Prostate gland (tissue), 2 donors: ENCODE data around the gene DNLZ. TPM values are rescaled to one million over a fixed set of nuclear protein-coding genes. Genes with fewer than 3 reads are reported as not detected.

Experiments
- DNase-seq: peaks from one replicate; pipeline ENCODE4 v3.0.0-alpha.2; 2019; ENCODE audit warnings: low spot score
- H3K27ac ChIP-seq, 2 donors: fragments of 200-600 bp; sonication (generic); 2 replicates each; pipeline ENCODE4 v1.5.1; 2017 to 2019
- H3K27me3 ChIP-seq: fragments of 200-600 bp; sonication (generic); replicated peaks from 2 replicates; pipeline ENCODE4 v1.5.1; 2019; ENCODE audit not compliant: insufficient read depth
- H3K36me3 ChIP-seq, 2 donors: fragments of 200-600 bp; sonication (generic); 1 replicate in 1 of 2; 2 replicates in 1 of 2; pipeline versions ENCODE4 v1.5.1 to v1.8.1; 2017 to 2019
- H3K4me1 ChIP-seq: fragments of 200-600 bp; sonication (generic); replicated peaks from 2 replicates; pipeline ENCODE4 v1.5.1; 2019
- H3K4me3 ChIP-seq, 2 donors: fragments of 200-600 bp; sonication (generic); 2 replicates each; pipeline ENCODE4 v1.5.1; 2017 to 2019
- H3K9me3 ChIP-seq: fragments of 200-600 bp; sonication (generic); 2 replicates; pipeline ENCODE4 v1.5.1; 2017
- POLR2A ChIP-seq: fragments of 450-650 bp; IDR thresholded peaks from one replicate; pipeline ENCODE4 v1.6.1; 2016; ENCODE audit warnings: antibody characterized with exemption, mild to moderate bottlenecking
- POLR2AphosphoS5 ChIP-seq: sonication (generic); formaldehyde crosslinking; IDR thresholded peaks from one replicate; pipeline ENCODE4 v1.6.1; 2017; ENCODE audit warnings: antibody characterized with exemption
- WGBS: methylation state at CpG from one replicate; pipeline ENCODE4 v1.1.5; 2018; 5-methylcytosine and 5-hydroxymethylcytosine counted together
- intact Hi-C: fragments of 100-400 bp; cut with DNase I; formaldehyde crosslinking; loops from one replicate; pipeline ENCODE4 v1.14.2; 2022
- total RNA-seq, 2 donors: library from RNA; depleted of rRNA; stranded (reverse); fragments of >200 nt; gene quantifications; one replicate each; pipeline ENCODE4 v1.1.0, GENCODE V29; 2016
- TF ChIP-seq, protein P1 (sequence below), 4 experiments: fragments of 200-600 bp in 2 of 4; fragments of 450-650 bp in 2 of 4; sonication (generic) in 2 of 4; IDR thresholded peaks; 1 replicate in 3 of 4; 2 replicates in 1 of 4; pipeline ENCODE4 v1.5.1; 2016 to 2019; ENCODE audit warnings: antibody characterized with exemption in 4 of 4, mild to moderate bottlenecking in 2 of 4, moderate library complexity in 2 of 4

DNLZ gene
- total RNA-seq, 2 donors from 2014 or later, result 37.6 to 64.3 TPM

DNA sequence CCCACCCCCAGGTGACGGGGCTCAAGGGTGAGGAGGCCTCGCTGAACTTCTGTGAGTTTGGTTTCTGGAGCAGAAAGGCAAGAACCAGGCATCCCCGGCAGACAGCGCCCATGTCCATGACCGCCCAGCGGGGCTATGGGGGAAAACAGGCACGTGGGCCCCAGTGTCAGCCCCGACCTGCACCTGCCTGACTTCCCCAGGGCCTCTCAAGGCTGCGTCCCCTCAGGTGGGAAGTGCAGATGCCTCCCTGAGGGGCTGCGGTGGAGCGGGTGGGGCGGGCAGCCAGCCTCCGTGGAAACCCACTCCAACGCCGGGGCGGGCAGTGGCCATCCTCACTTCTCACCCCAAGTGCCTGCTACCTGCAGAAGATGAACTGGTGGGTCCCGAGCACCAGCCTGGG, 16.8 kb upstream of the DNLZ start:
- intact Hi-C loops, result no loop called here
- 98% methylated on average over 14 of the region's 17 CpGs for WGBS
- no peak for DNase-seq
- H3K4me3 ChIP-seq, result no peak overlapping the region
- H3K27me3 ChIP-seq, result no peaks in the 10 kb centered on the region
- H3K36me3 ChIP-seq, result no peaks in the 10 kb centered on the region
- no peaks in the 10 kb centered on the region for H3K4me1 ChIP-seq
- no peaks in the 10 kb centered on the region for H3K9me3 ChIP-seq
- H3K27ac ChIP-seq, result no peak overlapping the region
- TF ChIP-seq POLR2A, result no peak
- TF ChIP-seq, protein P1, sequence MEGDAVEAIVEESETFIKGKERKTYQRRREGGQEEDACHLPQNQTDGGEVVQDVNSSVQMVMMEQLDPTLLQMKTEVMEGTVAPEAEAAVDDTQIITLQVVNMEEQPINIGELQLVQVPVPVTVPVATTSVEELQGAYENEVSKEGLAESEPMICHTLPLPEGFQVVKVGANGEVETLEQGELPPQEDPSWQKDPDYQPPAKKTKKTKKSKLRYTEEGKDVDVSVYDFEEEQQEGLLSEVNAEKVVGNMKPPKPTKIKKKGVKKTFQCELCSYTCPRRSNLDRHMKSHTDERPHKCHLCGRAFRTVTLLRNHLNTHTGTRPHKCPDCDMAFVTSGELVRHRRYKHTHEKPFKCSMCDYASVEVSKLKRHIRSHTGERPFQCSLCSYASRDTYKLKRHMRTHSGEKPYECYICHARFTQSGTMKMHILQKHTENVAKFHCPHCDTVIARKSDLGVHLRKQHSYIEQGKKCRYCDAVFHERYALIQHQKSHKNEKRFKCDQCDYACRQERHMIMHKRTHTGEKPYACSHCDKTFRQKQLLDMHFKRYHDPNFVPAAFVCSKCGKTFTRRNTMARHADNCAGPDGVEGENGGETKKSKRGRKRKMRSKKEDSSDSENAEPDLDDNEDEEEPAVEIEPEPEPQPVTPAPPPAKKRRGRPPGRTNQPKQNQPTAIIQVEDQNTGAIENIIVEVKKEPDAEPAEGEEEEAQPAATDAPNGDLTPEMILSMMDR (IDR thresholded peaks at IDR 0.05), result no peak
- no peak for TF ChIP-seq POLR2AphosphoS5

DNA sequence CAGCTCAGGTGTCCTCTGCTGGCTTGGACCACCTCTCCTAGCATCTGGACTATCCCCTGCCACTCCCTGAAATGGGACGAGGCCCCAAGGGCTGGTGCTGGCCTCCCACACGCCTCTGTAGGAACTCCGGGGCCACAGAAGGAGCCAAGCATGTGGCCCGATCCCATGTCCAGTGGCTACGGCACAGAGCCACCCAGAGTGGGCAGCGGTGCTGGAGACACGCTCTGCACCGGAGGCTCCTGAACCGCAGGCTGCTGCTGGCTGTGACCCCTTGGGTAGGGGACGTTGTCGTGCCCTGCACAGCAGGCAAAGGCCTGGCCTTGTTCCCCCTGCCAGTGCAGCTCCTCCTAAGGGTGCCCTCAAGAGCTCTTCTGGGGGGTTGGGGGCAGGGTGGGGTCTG, 16.3 kb upstream of the DNLZ start:
- intact Hi-C loops, result no loop called here
- WGBS, result 84% methylated on average over 6 of the region's 11 CpGs
- no peak for DNase-seq
- TF ChIP-seq POLR2AphosphoS5 (no peak), POLR2A (no peak)
- TF ChIP-seq, protein P1 (IDR thresholded peaks at IDR 0.05), result no peak
- no peaks in the 10 kb centered on the region for H3K27me3 ChIP-seq
- no peaks in the 10 kb centered on the region for H3K36me3 ChIP-seq
- no peak overlapping the region for H3K27ac ChIP-seq
- no peak overlapping the region for H3K4me3 ChIP-seq
- H3K9me3 ChIP-seq, result no peaks in the 10 kb centered on the region
- H3K4me1 ChIP-seq, result no peaks in the 10 kb centered on the region

DNA sequence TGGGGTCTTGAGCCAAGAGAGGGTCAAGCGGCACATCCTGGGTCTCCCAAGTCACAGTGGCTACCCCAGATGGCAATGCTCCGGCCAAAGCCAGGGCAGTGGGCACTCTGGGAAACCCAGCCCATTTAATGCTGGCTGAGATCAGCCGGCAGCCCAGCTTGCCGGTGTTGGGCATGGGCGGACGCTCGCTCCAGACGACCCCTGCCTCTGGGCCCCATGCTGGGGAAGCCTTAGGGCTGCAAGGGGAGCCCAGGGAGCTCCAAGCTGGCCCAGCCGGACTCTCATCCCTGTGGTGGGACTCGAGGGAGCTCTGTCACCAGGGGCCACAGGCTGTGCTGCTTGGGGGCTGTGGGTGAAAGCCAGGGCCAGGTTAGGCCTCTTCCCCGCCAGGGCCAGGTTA, 15.9 kb upstream of the DNLZ start:
- no peak for DNase-seq
- no peaks in the 10 kb centered on the region for H3K4me1 ChIP-seq
- no peak overlapping the region for H3K4me3 ChIP-seq
- no peak overlapping the region for H3K27ac ChIP-seq
- WGBS, result 83% methylated on average over 11 of the region's 11 CpGs
- TF ChIP-seq POLR2AphosphoS5 (no peak), POLR2A (no peak)
- TF ChIP-seq, protein P1 (IDR thresholded peaks at IDR 0.05), result no peak
- intact Hi-C loops, result no loop called here
- H3K9me3 ChIP-seq, result no peaks in the 10 kb centered on the region
- H3K27me3 ChIP-seq, result no peaks in the 10 kb centered on the region
- no peaks in the 10 kb centered on the region for H3K36me3 ChIP-seq

DNA sequence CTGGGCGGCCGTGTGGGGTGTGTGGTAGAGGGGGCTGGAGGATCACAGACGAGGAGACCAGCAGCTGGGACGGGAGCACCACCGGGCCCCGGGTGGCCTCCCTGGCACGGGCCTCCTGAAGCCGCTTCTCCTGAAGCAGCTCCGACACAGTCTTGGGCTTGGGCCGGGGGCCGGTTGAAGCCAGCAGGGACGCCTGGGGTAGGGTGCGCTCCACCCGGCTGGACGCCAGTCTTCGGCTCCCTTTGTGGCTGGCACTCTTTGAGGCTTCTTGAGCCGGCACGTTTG, 15.4 kb upstream of the DNLZ start:
- H3K36me3 ChIP-seq, result no peaks in the 10 kb centered on the region
- no peaks in the 10 kb centered on the region for H3K27me3 ChIP-seq
- H3K4me3 ChIP-seq, result no peak overlapping the region
- H3K4me1 ChIP-seq, result no peaks in the 10 kb centered on the region
- H3K9me3 ChIP-seq, result no peaks in the 10 kb centered on the region
- intact Hi-C loops, result no loop called here
- H3K27ac ChIP-seq, result no peak overlapping the region
- 88% methylated on average over 10 of the region's 18 CpGs for WGBS
- TF ChIP-seq, protein P1 (IDR thresholded peaks at IDR 0.05), result no peak
- no peak for TF ChIP-seq POLR2AphosphoS5
- TF ChIP-seq POLR2A, result no peak
- DNase-seq, result no peak

DNA sequence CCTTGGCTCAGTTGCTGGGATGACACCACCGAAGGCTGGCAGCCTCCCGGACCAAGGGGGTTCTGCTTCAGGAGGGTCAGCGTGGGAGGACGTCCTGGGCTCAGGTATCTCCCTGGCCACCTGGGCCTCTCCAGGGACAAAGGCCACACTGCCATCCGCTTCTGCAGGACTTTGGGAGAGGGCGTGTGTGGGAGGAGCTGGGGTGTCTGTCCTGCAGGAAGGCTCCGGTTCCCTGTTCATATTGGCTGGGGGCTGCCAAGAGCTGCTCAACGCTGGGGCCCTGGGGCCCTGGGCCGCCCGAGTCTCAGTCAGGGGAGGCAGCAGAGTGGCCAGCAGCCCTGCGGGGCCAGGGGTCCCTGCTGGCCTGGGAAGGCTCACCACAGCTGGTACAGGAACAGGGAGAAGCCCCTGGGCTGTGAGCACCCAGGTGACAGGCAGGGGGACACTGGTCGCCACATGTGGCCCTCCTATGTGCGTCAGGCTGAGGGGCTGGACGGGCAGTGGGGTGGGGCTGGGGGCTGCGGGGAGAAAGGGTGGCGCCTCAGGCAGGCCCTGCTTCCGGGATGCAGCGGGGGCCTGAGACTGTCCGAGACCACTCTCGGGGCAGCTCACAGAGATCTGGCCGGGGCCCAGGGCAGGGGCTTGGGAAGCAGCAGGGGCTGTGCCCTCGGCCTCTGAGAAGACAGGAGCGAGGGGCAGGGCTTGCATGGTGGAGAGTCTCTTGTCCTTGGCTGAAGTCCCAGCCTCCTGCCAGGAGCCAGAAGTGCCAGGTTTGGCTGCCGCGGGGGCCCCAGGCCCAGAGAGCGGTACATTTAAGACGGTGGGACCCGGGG, 14.8 kb upstream of the DNLZ start:
- H3K27me3 ChIP-seq, result no peaks in the 10 kb centered on the region
- no peak for TF ChIP-seq POLR2AphosphoS5
- TF ChIP-seq, protein P1 (IDR thresholded peaks at IDR 0.05), result no peak
- no peak for TF ChIP-seq POLR2A
- intact Hi-C loops, result no loop called here

More for the DNA sequence above, 14.8 kb upstream of the DNLZ start:
- no peak overlapping the region for H3K27ac ChIP-seq
- H3K36me3 ChIP-seq, result no peaks in the 10 kb centered on the region
- WGBS, result 82% methylated on average over 22 of the region's 28 CpGs
- DNase-seq, result no peak
- no peaks in the 10 kb centered on the region for H3K4me1 ChIP-seq
- no peak overlapping the region for H3K4me3 ChIP-seq
- no peaks in the 10 kb centered on the region for H3K9me3 ChIP-seq
